H1 (cell line): ENCODE measurements around the gene PILRB. TPM values are rescaled to one million over a fixed set of nuclear protein-coding genes. Genes with fewer than 3 reads are reported as not detected.

Experiments used
- CTCF ChIA-PET: fragments of 300-600 bp; sonication (Branson Sonifier 250); formaldehyde crosslinking; loops from one replicate; lab custom pipeline; 2021; ENCODE audit not compliant: partially characterized antibody; lab: Charles Lee
- POLR2A ChIA-PET: fragments of 300-600 bp; sonication (Branson Sonifier 250); formaldehyde crosslinking; loops from one replicate; lab custom pipeline; 2021; ENCODE audit warnings: inconsistent platforms; ENCODE audit not compliant: partially characterized antibody; lab: Charles Lee
- DNase-seq, 2 experiments: peaks; one replicate each; pipeline versions ENCODE4 v3.0.0 to v3.0.0-alpha.2; 2010 to 2022; ENCODE audit warnings: low spot score in 2 of 2, low read depth in 1 of 2, mixed read lengths in 1 of 2
- FAIRE-seq: peaks from 2 replicates; lab custom pipeline; 2011; peaks lifted over from hg19 to GRCh38; lab: Jason Lieb, UNC
- H2AFZ ChIP-seq: 2 replicates; pipeline ENCODE4 v1.8.1; 2012; ENCODE audit warnings: low read length, inconsistent platforms
- H2AK5ac ChIP-seq: 2 replicates; pipeline ENCODE4 v1.6.1; 2013; ENCODE audit warnings: low read depth, low read length
- H2BK120ac ChIP-seq: replicated peaks from 2 replicates; pipeline ENCODE3; 2013; ENCODE audit warnings: low read depth, low read length, inconsistent platforms
- H2BK12ac ChIP-seq: 2 replicates; pipeline ENCODE4 v1.6.1; 2013; ENCODE audit warnings: low read depth, low read length
- H2BK15ac ChIP-seq: 2 replicates; pipeline ENCODE4 v1.6.1; 2013; ENCODE audit warnings: low read length
- H2BK20ac ChIP-seq: 2 replicates; pipeline ENCODE4 v1.6.1; 2013; ENCODE audit warnings: low read length
- H2BK5ac ChIP-seq: 2 replicates; pipeline ENCODE4 v1.6.1; 2013; ENCODE audit warnings: low read depth, low read length
- H3K14ac ChIP-seq: 2 replicates; pipeline ENCODE4 v1.6.1; 2013; ENCODE audit warnings: inconsistent platforms; ENCODE audit not compliant: insufficient read length
- H3K18ac ChIP-seq: 2 replicates; pipeline ENCODE4 v1.6.1; 2013; ENCODE audit warnings: low read length; ENCODE audit errors: extremely low read depth
- H3K23ac ChIP-seq: 2 replicates; pipeline ENCODE4 v1.6.1; 2013; ENCODE audit warnings: inconsistent platforms; ENCODE audit not compliant: insufficient read length
- H3K23me2 ChIP-seq: 2 replicates; pipeline ENCODE4 v1.6.1; 2013; ENCODE audit warnings: low read depth, low read length
- H3K27ac ChIP-seq: 2 replicates; pipeline ENCODE4 v1.6.1; 2011; ENCODE audit warnings: low read depth, low read length, inconsistent platforms
- H3K27me3 ChIP-seq, 4 experiments: replicated peaks in 1 of 4; 1 replicate in 1 of 4; 2 replicates in 3 of 4; pipeline versions ENCODE4 v1.6.1 to v1.8.1; 2011 to 2013; ENCODE audit warnings: low read length in 3 of 4, mild to moderate bottlenecking in 3 of 4, inconsistent platforms in 2 of 4, mixed read lengths in 2 of 4, moderate library complexity in 1 of 4; ENCODE audit not compliant: control insufficient read depth in 3 of 4, insufficient read depth in 3 of 4; ENCODE audit errors: extremely low read depth in 1 of 4
- H3K36me3 ChIP-seq, 4 experiments: 2 replicates each; pipeline versions ENCODE4 v1.6.1 to v1.8.1; 2011 to 2013; ENCODE audit warnings: mild to moderate bottlenecking in 4 of 4, low read length in 3 of 4, moderate library complexity in 2 of 4, control low read depth in 1 of 4, inconsistent platforms in 1 of 4; ENCODE audit not compliant: insufficient read depth in 4 of 4, control insufficient read depth in 2 of 4
- H3K4ac ChIP-seq: replicated peaks from 2 replicates; pipeline ENCODE3; 2013; ENCODE audit warnings: low read length, low read depth, mixed read lengths, inconsistent platforms; ENCODE audit not compliant: insufficient read length
- H3K4me1 ChIP-seq, 4 experiments: replicated peaks in 1 of 4; 1 replicate in 1 of 4; 2 replicates in 3 of 4; pipeline versions ENCODE4 v1.6.1 to v1.8.1; 2011 to 2013; ENCODE audit warnings: low read length in 3 of 4, inconsistent platforms in 2 of 4, mixed read lengths in 1 of 4; ENCODE audit not compliant: insufficient read depth in 4 of 4, control insufficient read depth in 3 of 4
- H3K4me2 ChIP-seq, 2 experiments: 2 replicates each; pipeline versions ENCODE4 v1.6.1 to v1.8.1; 2011 to 2013; ENCODE audit warnings: low read depth in 2 of 2, low read length in 2 of 2, control low read depth in 1 of 2, inconsistent platforms in 1 of 2, mild to moderate bottlenecking in 1 of 2; ENCODE audit not compliant: insufficient read depth in 1 of 2
- H3K4me3 ChIP-seq, 4 experiments: fragments of 200-600, 300-600 bp in 1 of 4; sonication (generic), shearing (Covaris generic), sonication (Bioruptor Twin) in 1 of 4; 2 replicates each; pipeline versions ENCODE4 v1.5.1 to v1.8.1; 2011 to 2016; ENCODE audit warnings: low read length in 4 of 4, low read depth in 3 of 4, control low read depth in 2 of 4, inconsistent platforms in 2 of 4, mild to moderate bottlenecking in 2 of 4, mixed read lengths in 1 of 4, moderate library complexity in 1 of 4; ENCODE audit not compliant: insufficient read depth in 2 of 4; ENCODE audit errors: extremely low read depth in 1 of 4
- H3K56ac ChIP-seq: replicated peaks from 2 replicates; pipeline ENCODE3; 2013; ENCODE audit warnings: low read depth, mild to moderate bottlenecking, mixed read lengths, low read length, inconsistent platforms; ENCODE audit not compliant: insufficient read length
- H3K79me1 ChIP-seq: 2 replicates; pipeline ENCODE4 v1.6.1; 2013; ENCODE audit warnings: low read depth, low read length, control low read depth
- H3K79me2 ChIP-seq, 2 experiments: 2 replicates each; pipeline versions ENCODE4 v1.6.1 to v1.8.1; 2012 to 2013; ENCODE audit warnings: low read length in 2 of 2, mild to moderate bottlenecking in 2 of 2, inconsistent platforms in 1 of 2; ENCODE audit not compliant: insufficient read depth in 2 of 2, control insufficient read depth in 1 of 2
- H3K9ac ChIP-seq, 4 experiments: replicated peaks in 1 of 4; 1 replicate in 1 of 4; 2 replicates in 3 of 4; pipeline versions ENCODE4 v1.6.1 to v1.8.1; 2011 to 2013; ENCODE audit warnings: low read depth in 3 of 4, low read length in 3 of 4, control low read depth in 2 of 4, mild to moderate bottlenecking in 2 of 4, moderate library complexity in 2 of 4, inconsistent platforms in 1 of 4; ENCODE audit errors: extremely low read depth in 1 of 4
- H3K9me3 ChIP-seq, 2 experiments: 2 replicates each; pipeline versions ENCODE4 v1.6.1 to v1.8.1; 2012 to 2013; ENCODE audit warnings: mild to moderate bottlenecking in 2 of 2, moderate library complexity in 2 of 2, control low read depth in 1 of 2, inconsistent platforms in 1 of 2, low read depth in 1 of 2, low read length in 1 of 2, mixed read lengths in 1 of 2; ENCODE audit not compliant: insufficient read depth in 2 of 2
- H4K20me1 ChIP-seq, 2 experiments: replicated peaks in 1 of 2; 2 replicates each; pipeline versions ENCODE3 to v1.8.1; 2011 to 2013; ENCODE audit warnings: inconsistent platforms in 2 of 2, low read length in 2 of 2, mild to moderate bottlenecking in 1 of 2; ENCODE audit not compliant: insufficient read depth in 2 of 2, control insufficient read depth in 1 of 2
- H4K5ac ChIP-seq: 2 replicates; pipeline ENCODE4 v1.6.1; 2013; ENCODE audit warnings: low read length, low read depth, mixed read lengths, inconsistent platforms; ENCODE audit not compliant: insufficient read length
- H4K8ac ChIP-seq: 2 replicates; pipeline ENCODE4 v1.8.0; 2013; ENCODE audit warnings: mild to moderate bottlenecking, moderate library complexity, low read length, inconsistent platforms; ENCODE audit not compliant: insufficient read depth; ENCODE audit errors: extremely low read depth
- H4K91ac ChIP-seq: replicated peaks from 2 replicates; pipeline ENCODE3; 2013; ENCODE audit warnings: low read length, mixed read lengths, inconsistent platforms; ENCODE audit not compliant: insufficient read length
- CHD1 ChIP-seq: IDR thresholded peaks from 2 replicates; pipeline ENCODE4 v1.6.1; 2012; ENCODE audit warnings: low read depth, low read length, improper control_type of control experiment
- CREB1 ChIP-seq: IDR thresholded peaks from 2 replicates; pipeline ENCODE4 v1.6.1; 2012; ENCODE audit warnings: inconsistent platforms
- CTBP2 ChIP-seq: IDR thresholded peaks from 2 replicates; pipeline ENCODE4 v1.7.0; 2011; ENCODE audit warnings: borderline replicate concordance, mild to moderate bottlenecking, moderate library complexity, mixed read lengths, low read length; ENCODE audit not compliant: insufficient read depth, insufficient read length
- EGR1 ChIP-seq: IDR thresholded peaks from 2 replicates; pipeline ENCODE4 v1.6.1; 2011; ENCODE audit warnings: low read depth, low read length, borderline replicate concordance
- EP300 ChIP-seq, 2 experiments: IDR thresholded peaks; 1 replicate in 1 of 2; 2 replicates in 1 of 2; pipeline ENCODE4 v1.6.1; 2011 to 2012; ENCODE audit warnings: low read depth in 2 of 2, low read length in 2 of 2, mild to moderate bottlenecking in 2 of 2, borderline replicate concordance in 1 of 2, inconsistent platforms in 1 of 2, moderate library complexity in 1 of 2
- GTF2F1 ChIP-seq: IDR thresholded peaks from 2 replicates; pipeline ENCODE4 v1.6.1; 2012; ENCODE audit warnings: low read depth, low read length, improper control_type of control experiment, borderline replicate concordance
- HDAC6 ChIP-seq: IDR thresholded peaks from one replicate; pipeline ENCODE4 v1.7.1; 2012; ENCODE audit warnings: low read depth, mild to moderate bottlenecking, inconsistent platforms, low read length, moderate library complexity
- JUN ChIP-seq: IDR thresholded peaks from 2 replicates; pipeline ENCODE4 v1.6.1; 2011; ENCODE audit warnings: low read depth, mild to moderate bottlenecking, improper control_type of control experiment, low read length
- RFX5 ChIP-seq: IDR thresholded peaks from 2 replicates; pipeline ENCODE4 v1.6.1; 2011; ENCODE audit warnings: low read depth, low read length, improper control_type of control experiment, borderline replicate concordance
- SP4 ChIP-seq: IDR thresholded peaks from 2 replicates; pipeline ENCODE4 v1.6.1; 2012; ENCODE audit warnings: low read length, inconsistent platforms
- SRF ChIP-seq: IDR thresholded peaks from 2 replicates; pipeline ENCODE4 v1.6.1; 2011; ENCODE audit warnings: mild to moderate bottlenecking, low read depth, low read length, moderate library complexity
- TBP ChIP-seq: IDR thresholded peaks from 2 replicates; pipeline ENCODE4 v1.6.1; 2011; ENCODE audit warnings: low read depth, low read length, improper control_type of control experiment
- TCF12 ChIP-seq: IDR thresholded peaks from 2 replicates; pipeline ENCODE4 v1.6.1; 2011; ENCODE audit warnings: low read depth, mild to moderate bottlenecking, low read length
- USF2 ChIP-seq: IDR thresholded peaks from 2 replicates; pipeline ENCODE4 v1.6.1; 2011; ENCODE audit warnings: low read length, improper control_type of control experiment
- WGBS, 2 experiments: shearing (Covaris generic) in 1 of 2; methylation state at CpG; one replicate each; pipeline versions ENCODE4 v1.1.6 to v1.1.7; 2013 to 2015; ENCODE audit warnings: low lambda C conversion rate in 2 of 2, mixed read lengths in 2 of 2, inconsistent platforms in 1 of 2, low coverage in 1 of 2, missing lambda C conversion rate in 1 of 2; ENCODE audit not compliant: insufficient replicate concordance in 2 of 2, insufficient coverage in 1 of 2, insufficient read length in 1 of 2; ENCODE audit errors: extremely low coverage in 1 of 2, missing lambda C conversion rate in 1 of 2; 5-methylcytosine and 5-hydroxymethylcytosine counted together
- polyA plus RNA-seq, 7 experiments: library from polyadenylated mRNA; depleted of rRNA in 3 of 7; stranded (reverse) in 5 of 7; unstranded in 2 of 7; fragments of >200 nt in 5 of 7; fragments of 200-250 nt in 2 of 7; gene quantifications; 1 replicate in 5 of 7; 2 replicates in 1 of 7; 4 replicates in 1 of 7; pipeline versions ENCODE4 v1.2.1 to v1.2.3, GENCODE V29; 2011 to 2013; ENCODE audit warnings: missing spikeins in 2 of 7, mixed read lengths in 2 of 7
- total RNA-seq: library from RNA; stranded (reverse); fragmentation: NEBNext Ultra II Directional; extraction: Animal tissue kit (Norgen Biotek cat#: 25700); gene quantifications from 2 replicates; pipeline ENCODE4 v1.2.1, GENCODE V29; 2021

PILRB gene
- total and polyA plus RNA-seq, 2 of the 8 experiments (the other 6 are each of a cell fraction or from before 2014, with no cell fraction given), result 32.2 to 49.9 TPM

GRCh38 chr7:100401811-100402210 lies 43.9 kb downstream of the PILRB start:
- H3K4me1 ChIP-seq, result peaks cover 0 to 10% (median 5%) of the 10 kb centered on the region in 4 experiments; a peak in 6 of 7 replicates
- no peak overlapping the region for H3K14ac ChIP-seq
- H3K79me2 ChIP-seq, result no peaks in the 10 kb centered on the region
- no peaks in the 10 kb centered on the region for H4K20me1 ChIP-seq
- H2AFZ ChIP-seq, result no peak overlapping the region
- FAIRE-seq (no peak), DNase-seq (no peak)
- H2BK15ac ChIP-seq, result no peak overlapping the region
- H2BK120ac ChIP-seq, result no peak overlapping the region
- no peaks in the 10 kb centered on the region for H3K79me1 ChIP-seq
- ChIA-PET POLR2A (interaction anchor here (0.7 to 3.5 kb wide), 3 partner anchors 14 to 27 kb away, joined by 3 to 17 read pairs (median 4); partner anchors contain the start of gene ZCWPW1), CTCF (interaction anchor here (1.1 to 2.8 kb wide), 11 partner anchors 11 to 164 kb away, joined by 3 to 17 read pairs (median 5); partner anchors contain the start of gene MEPCE)
- no peak overlapping the region for H3K56ac ChIP-seq
- H3K23me2 ChIP-seq, result no peaks in the 10 kb centered on the region
- no peak overlapping the region for H3K4me2 ChIP-seq
- no peak overlapping the region for H3K4me3 ChIP-seq
- no peaks in the 10 kb centered on the region for H3K9me3 ChIP-seq
- no peak overlapping the region for H3K18ac ChIP-seq
- no peak overlapping the region for H2BK20ac ChIP-seq
- peaks cover 0 to 2% (median 0%) of the 10 kb centered on the region in 4 experiments; a peak in 1 of 7 replicates for H3K27me3 ChIP-seq
- H4K5ac ChIP-seq, result no peak overlapping the region
- no peak overlapping the region for H2AK5ac ChIP-seq
- H4K91ac ChIP-seq, result no peak overlapping the region
- H3K4ac ChIP-seq, result no peak overlapping the region
- H3K23ac ChIP-seq, result no peak overlapping the region
- H2BK5ac ChIP-seq, result no peak overlapping the region
- no peak overlapping the region for H3K27ac ChIP-seq
- 86% methylated on average over 5 of the region's 5 CpGs; no CpG with 5 or more reads in 1 of the 2 experiments for WGBS, 2 experiments
- no peak overlapping the region for H3K9ac ChIP-seq
- no peaks in the 10 kb centered on the region for H3K36me3 ChIP-seq
- no peak overlapping the region for H2BK12ac ChIP-seq
- no peak overlapping the region for H4K8ac ChIP-seq
- no peak for TF ChIP-seq SRF
- TF ChIP-seq JUN, result no peak
- TF ChIP-seq TCF12, result no peak
- no peak for TF ChIP-seq TBP
- no peak for TF ChIP-seq CREB1
- no peak for TF ChIP-seq USF2
- no peak for TF ChIP-seq EGR1
- TF ChIP-seq HDAC6, result no peak
- TF ChIP-seq EP300 (IDR thresholded peaks at IDR 0.05; ENCODE audit: borderline replicate concordance in 1 of 2, low read depth in 2 of 2, low read length in 2 of 2), result no peak
- TF ChIP-seq GTF2F1, result no peak
- no peak for TF ChIP-seq SP4
- no peak for TF ChIP-seq CTBP2
- no peak for TF ChIP-seq CHD1
- TF ChIP-seq RFX5, result no peak
